ENCODE results near the gene SRP9. TPM values are rescaled to one million over a fixed set of nuclear protein-coding genes. Genes with fewer than 3 reads are reported as not detected.
A peak's percentile ranks its signal among the peaks of the same experiment; 100 is the strongest.

SRP9 gene
- total and polyA plus RNA-seq, 2 experiments from 2014 or later: 640 to 728 TPM

- H3K4me1 ChIP-seq (ENCODE audit: insufficient read depth): peaks cover 16% of the 10 kb centered on the region
- no peak for ATAC-seq
These were observed 17.1 kb upstream of the SRP9 start for GRCh38 chr1:225760531-225760930.

More at GRCh38 chr1:225760531-225760930, 17.1 kb upstream of the SRP9 start:
- H3K4me3 ChIP-seq: no peak overlapping the region
- TF ChIP-seq CTCF (conservative IDR thresholded peaks at IDR 0.05; ENCODE audit: low read depth in 2 of 2) (peak in 1 of 2 experiments; percentile 29; a peak in 1 of 4 replicates), EZH2 (IDR thresholded peaks at IDR 0.05; ENCODE audit: low read depth, unreplicated experiment) (no peak), ZNF462 (CRISPR knock-in tag; IDR thresholded peaks at IDR 0.05) (no peak)
- H3K4me2 ChIP-seq: no peak overlapping the region
- no peaks in the 10 kb centered on the region for H3K36me3 Mint-ChIP-seq (ENCODE audit: low read depth)
- no peaks in the 10 kb centered on the region for H3F3A ChIP-seq (replicated peaks; ENCODE audit: low read depth)
- peaks cover 19% of the 10 kb centered on the region for H3K4me1 Mint-ChIP-seq
- H2AFZ ChIP-seq: no peak overlapping the region
- H4K20me1 ChIP-seq (replicated peaks; ENCODE audit: insufficient read depth): no peaks in the 10 kb centered on the region
- no peak overlapping the region for H3K27ac Mint-ChIP-seq
- no peaks in the 10 kb centered on the region for H3K9me2 ChIP-seq (ENCODE audit: insufficient read depth)
- H3K36me3 ChIP-seq (ENCODE audit: insufficient read depth): no peaks in the 10 kb centered on the region
- peaks cover 3% of the 10 kb centered on the region for H3K27me3 Mint-ChIP-seq (ENCODE audit: insufficient read depth, low read depth, poor library complexity)
- no peak overlapping the region for H3K27ac ChIP-seq (ENCODE audit: low read depth)
- no peak overlapping the region for H3K4me3 Mint-ChIP-seq
- H3K79me2 ChIP-seq (replicated peaks; ENCODE audit: insufficient read depth): no peaks in the 10 kb centered on the region
- no peak for DNase-seq (ENCODE audit: low spot score)
- H3K27me3 ChIP-seq (ENCODE audit: insufficient read depth): no peaks in the 10 kb centered on the region
- no peaks in the 10 kb centered on the region for H3K9me3 Mint-ChIP-seq

Measured in GM23338 (cell line).